T1000 (cell line): ENCODE data around the gene SMYD1.
A peak's percentile ranks its signal among the peaks of the same experiment; 100 is the strongest.
"Not testable (repeated sequence)": the region's sequence is repeated elsewhere in the genome, so short reads cannot be mapped to it uniquely, and the experiment has no call there.

Experiments
- DNase-seq: peaks from one replicate; lab custom pipeline; 2025; ENCODE audit warnings: mixed read lengths; lab: John Stamatoyannopoulos, UW

The SMYD1 gene

GRCh38 chr2:88067598-88067997, at the start of gene SMYD1:
Gene SMYD1, plus strand, starts transcription at chr2:88067825. Its CDS starts 40 bp downstream, at chr2:88067865.
- no peak for DNase-seq

GRCh38 chr2:88018077-88018805, 49.4 kb upstream of the SMYD1 start:
- DNase-seq: not testable (repeated sequence)

- DNase-seq: no peak
These were observed 48.7 kb upstream of the SMYD1 start for GRCh38 chr2:88018909-88019308.

GRCh38 chr2:88019985-88020384, 47.6 kb upstream of the SMYD1 start:
- no peak for DNase-seq

GRCh38 chr2:88022669-88022921, 45.0 kb upstream of the SMYD1 start:
- no peak for DNase-seq

GRCh38 chr2:88024509-88024908, 43.1 kb upstream of the SMYD1 start:
- DNase-seq: no peak

GRCh38 chr2:88027697-88028389, 39.8 kb upstream of the SMYD1 start:
- DNase-seq: no peak

- DNase-seq: no peak
These were observed 38.7 kb upstream of the SMYD1 start for GRCh38 chr2:88028931-88029330.

GRCh38 chr2:88032070-88032702, 35.4 kb upstream of the SMYD1 start:
- no peak for DNase-seq

GRCh38 chr2:88036182-88036581, 31.4 kb upstream of the SMYD1 start:
- no peak for DNase-seq

- no peak for DNase-seq
These were observed 31.0 kb upstream of the SMYD1 start for GRCh38 chr2:88036606-88037005.

- DNase-seq: peak; percentile 7
These were observed 29.1 kb upstream of the SMYD1 start for GRCh38 chr2:88038263-88039105.

GRCh38 chr2:88042476-88042875, 25.1 kb upstream of the SMYD1 start:
- no peak for DNase-seq

GRCh38 chr2:88045561-88045960, 22.1 kb upstream of the SMYD1 start:
- DNase-seq: not testable (repeated sequence)

GRCh38 chr2:88048541-88048940, 19.1 kb upstream of the SMYD1 start:
- no peak for DNase-seq

GRCh38 chr2:88049622-88050021, 18.0 kb upstream of the SMYD1 start:
- DNase-seq: no peak

GRCh38 chr2:88051792-88052191, 15.8 kb upstream of the SMYD1 start:
- DNase-seq: no peak

- no peak for DNase-seq
These were observed 14.3 kb upstream of the SMYD1 start for GRCh38 chr2:88053296-88053695.

- DNase-seq: no peak
These were observed 13.5 kb upstream of the SMYD1 start for GRCh38 chr2:88053934-88054781.

GRCh38 chr2:88054782-88055370, 12.7 kb upstream of the SMYD1 start:
- DNase-seq: no peak
